Measurements from ENCODE around the gene MAST2. TPM values are rescaled to one million over a fixed set of nuclear protein-coding genes. Genes with fewer than 3 reads are reported as not detected.

The MAST2 gene
- total RNA-seq, 1 donor from 2014 or later, result 61.0 TPM

DNA sequence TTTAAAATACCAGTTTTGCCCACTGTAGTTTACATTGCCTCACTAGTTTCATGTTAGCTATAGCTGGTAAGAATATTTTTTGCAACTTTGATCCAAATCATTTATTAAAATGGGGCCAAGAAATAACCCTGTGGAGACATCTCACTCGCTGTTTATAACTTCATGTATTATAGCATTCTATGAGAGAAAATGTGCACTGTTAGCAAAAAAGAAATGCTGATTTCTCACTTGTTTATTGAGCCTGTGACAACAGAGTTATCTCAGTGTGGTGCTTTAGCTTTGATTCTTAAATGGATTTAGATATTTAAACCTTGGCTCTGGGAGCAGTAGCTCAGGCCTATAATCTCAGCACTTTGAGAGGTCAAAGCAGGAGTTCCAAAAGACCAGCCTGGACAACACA, 201.1 kb downstream of the MAST2 start:
- Histone ChIP-seq H3K27me3 (no peaks in the 10 kb centered on the region), H3K4me3 (no peak overlapping the region), H3K4me1 (no peaks in the 10 kb centered on the region), H3K9me3 (no peaks in the 10 kb centered on the region), H3K36me3 (peaks cover 29 to 31% of the 10 kb centered on the region in 2 donors), H3K27ac (no peak overlapping the region)
- TF ChIP-seq, protein P1, sequence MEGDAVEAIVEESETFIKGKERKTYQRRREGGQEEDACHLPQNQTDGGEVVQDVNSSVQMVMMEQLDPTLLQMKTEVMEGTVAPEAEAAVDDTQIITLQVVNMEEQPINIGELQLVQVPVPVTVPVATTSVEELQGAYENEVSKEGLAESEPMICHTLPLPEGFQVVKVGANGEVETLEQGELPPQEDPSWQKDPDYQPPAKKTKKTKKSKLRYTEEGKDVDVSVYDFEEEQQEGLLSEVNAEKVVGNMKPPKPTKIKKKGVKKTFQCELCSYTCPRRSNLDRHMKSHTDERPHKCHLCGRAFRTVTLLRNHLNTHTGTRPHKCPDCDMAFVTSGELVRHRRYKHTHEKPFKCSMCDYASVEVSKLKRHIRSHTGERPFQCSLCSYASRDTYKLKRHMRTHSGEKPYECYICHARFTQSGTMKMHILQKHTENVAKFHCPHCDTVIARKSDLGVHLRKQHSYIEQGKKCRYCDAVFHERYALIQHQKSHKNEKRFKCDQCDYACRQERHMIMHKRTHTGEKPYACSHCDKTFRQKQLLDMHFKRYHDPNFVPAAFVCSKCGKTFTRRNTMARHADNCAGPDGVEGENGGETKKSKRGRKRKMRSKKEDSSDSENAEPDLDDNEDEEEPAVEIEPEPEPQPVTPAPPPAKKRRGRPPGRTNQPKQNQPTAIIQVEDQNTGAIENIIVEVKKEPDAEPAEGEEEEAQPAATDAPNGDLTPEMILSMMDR (IDR thresholded peaks at IDR 0.05), result no peak
- intact Hi-C loops (cut with DNase I), result no loop called here
- no peak for DNase-seq (ENCODE audit: low spot score in 2 of 2)

DNA sequence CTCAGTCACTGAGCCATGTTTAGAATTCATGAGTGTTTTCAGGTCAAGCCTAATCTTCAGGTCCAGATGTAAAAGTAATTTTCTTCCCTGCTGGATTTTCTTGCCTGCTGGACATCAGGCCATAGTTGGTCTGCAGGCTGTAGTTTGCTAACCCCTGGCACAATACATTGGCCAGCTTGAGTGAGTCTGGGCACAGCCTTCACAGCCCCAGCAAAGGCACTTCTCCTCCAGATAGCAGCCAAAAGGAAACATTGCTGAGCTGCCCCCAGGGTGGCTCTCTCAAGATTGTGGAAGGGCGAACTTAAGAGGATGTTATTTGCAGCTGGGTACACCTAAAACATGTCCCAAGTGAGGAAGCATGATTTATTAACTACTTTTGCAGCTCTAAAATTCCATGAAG, 202.2 kb downstream of the MAST2 start:
- Histone ChIP-seq H3K4me3 (no peak overlapping the region), H3K36me3 (peaks cover 30 to 34% of the 10 kb centered on the region in 2 donors), H3K27ac (no peak overlapping the region), H3K4me1 (no peaks in the 10 kb centered on the region), H3K9me3 (no peaks in the 10 kb centered on the region), H3K27me3 (no peaks in the 10 kb centered on the region)
- intact Hi-C loops (cut with DNase I), result no loop called here
- DNase-seq (ENCODE audit: low spot score in 2 of 2), result no peak
- TF ChIP-seq, protein P1 (IDR thresholded peaks at IDR 0.05), result no peak

DNA sequence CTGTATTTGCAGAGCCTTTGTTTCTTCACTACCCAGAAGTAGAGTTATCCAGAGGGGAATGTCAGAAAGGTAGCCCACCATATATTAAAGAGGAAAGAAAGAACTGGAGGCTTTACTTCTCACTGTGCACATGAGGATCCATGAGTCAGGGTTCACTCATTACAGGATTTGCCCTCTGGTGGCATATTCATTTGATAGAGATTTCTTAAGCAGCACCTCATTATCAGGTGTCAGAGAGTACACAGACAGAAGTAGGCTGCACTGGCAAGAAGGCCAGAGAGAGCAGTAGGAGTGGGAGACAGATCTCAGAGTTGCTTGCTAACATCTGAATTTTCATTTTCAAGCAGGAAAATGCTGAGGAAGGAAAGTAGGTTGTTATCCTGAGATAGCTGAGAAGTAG, 205.2 kb downstream of the MAST2 start:
- Histone ChIP-seq H3K27me3 (no peaks in the 10 kb centered on the region), H3K4me1 (no peaks in the 10 kb centered on the region), H3K4me3 (no peak overlapping the region), H3K36me3 (peaks cover 43 to 49% of the 10 kb centered on the region in 2 donors), H3K27ac (no peak overlapping the region), H3K9me3 (no peaks in the 10 kb centered on the region)
- no peak for DNase-seq (ENCODE audit: low spot score in 2 of 2)
- intact Hi-C loops (cut with DNase I), result no loop called here
- TF ChIP-seq, protein P1 (IDR thresholded peaks at IDR 0.05), result no peak

DNA sequence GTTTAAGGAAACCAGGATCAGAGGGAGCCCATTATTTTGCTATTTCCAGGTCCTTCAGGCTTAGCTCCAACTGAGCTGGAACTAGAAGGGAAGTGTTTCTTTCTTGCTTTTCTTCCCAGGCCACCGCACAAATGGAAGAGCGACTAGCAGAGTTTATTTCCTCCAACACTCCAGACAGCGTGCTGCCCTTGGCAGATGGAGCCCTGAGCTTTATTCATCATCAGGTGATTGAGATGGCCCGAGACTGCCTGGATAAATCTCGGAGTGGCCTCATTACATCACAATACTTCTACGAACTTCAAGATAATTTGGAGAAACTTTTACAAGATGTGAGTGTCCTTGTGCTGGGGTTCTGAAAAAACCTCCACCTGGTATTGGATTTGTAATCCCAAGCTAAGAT, 207.2 kb downstream of the MAST2 start:
- no peak for DNase-seq (ENCODE audit: low spot score in 2 of 2)
- no peaks in the 10 kb centered on the region for H3K4me1 ChIP-seq
- no peaks in the 10 kb centered on the region for H3K9me3 ChIP-seq
- H3K4me3 ChIP-seq, result no peak overlapping the region
- TF ChIP-seq, protein P1 (IDR thresholded peaks at IDR 0.05), result no peak
- no peaks in the 10 kb centered on the region for H3K27me3 ChIP-seq
- intact Hi-C loops (cut with DNase I), result no loop called here
- no peak overlapping the region for H3K27ac ChIP-seq
- H3K36me3 ChIP-seq, result peaks cover 43 to 49% of the 10 kb centered on the region in 2 donors

DNA sequence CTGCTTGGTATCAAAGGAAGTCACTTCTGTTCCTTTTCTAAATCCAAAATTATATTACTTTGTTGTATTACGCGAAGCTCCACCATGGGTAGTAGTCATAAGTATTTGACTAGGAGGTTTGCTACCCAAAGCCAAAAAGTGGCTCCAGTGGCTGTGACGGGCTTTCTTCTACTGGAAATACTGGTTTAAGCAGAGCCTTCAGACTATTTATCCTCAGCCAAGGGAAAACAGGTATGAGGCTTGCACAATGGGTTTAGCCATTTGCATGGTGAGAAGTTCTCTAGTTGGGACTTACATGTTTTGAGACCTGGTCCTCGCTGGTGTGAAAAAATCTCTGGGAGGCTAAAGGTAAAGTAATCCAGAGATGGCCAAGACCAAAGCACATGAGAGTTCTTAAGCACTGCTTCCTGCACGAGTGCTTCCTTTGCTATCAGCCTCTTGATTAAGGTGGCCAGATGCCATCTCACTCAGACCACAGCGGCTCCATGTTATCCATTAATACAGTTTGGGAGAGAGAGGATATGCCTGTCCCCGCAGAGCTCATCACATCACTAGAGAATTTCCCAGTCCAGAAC, 207.8 kb downstream of the MAST2 start:
- Histone ChIP-seq H3K36me3 (peaks cover 42 to 43% of the 10 kb centered on the region in 2 donors), H3K27ac (no peak overlapping the region), H3K4me1 (no peaks in the 10 kb centered on the region), H3K27me3 (no peaks in the 10 kb centered on the region), H3K4me3 (no peak overlapping the region), H3K9me3 (no peaks in the 10 kb centered on the region)
- TF ChIP-seq, protein P1 (IDR thresholded peaks at IDR 0.05), result no peak
- no peak for DNase-seq (ENCODE audit: low spot score in 2 of 2)
- intact Hi-C loops (cut with DNase I), result no loop called here

DNA sequence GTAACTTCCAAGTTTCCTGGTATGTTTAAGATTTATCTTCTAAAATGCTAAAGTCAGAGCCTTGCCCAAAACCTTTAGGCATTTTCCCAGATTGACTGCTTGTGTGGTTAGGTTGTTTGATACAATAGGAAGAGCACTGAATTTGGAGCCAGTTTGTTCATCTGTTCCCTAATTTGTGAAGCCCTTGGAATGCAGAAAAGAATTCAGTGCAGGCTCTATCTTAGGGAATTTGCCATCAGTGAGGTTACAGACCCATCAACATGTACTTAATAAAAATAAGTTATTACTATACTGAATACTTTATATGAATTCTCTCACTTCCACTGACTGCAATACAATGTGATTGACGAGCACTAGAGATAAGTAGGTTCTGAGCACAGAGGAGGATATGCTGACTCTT, 208.8 kb downstream of the MAST2 start:
- H3K27me3 ChIP-seq, result no peaks in the 10 kb centered on the region
- no peak overlapping the region for H3K4me3 ChIP-seq
- intact Hi-C loops (cut with DNase I), result no loop called here
- H3K9me3 ChIP-seq, result no peaks in the 10 kb centered on the region
- TF ChIP-seq, protein P1 (IDR thresholded peaks at IDR 0.05), result no peak
- peaks cover 32 to 34% of the 10 kb centered on the region in 2 donors for H3K36me3 ChIP-seq
- no peak for DNase-seq (ENCODE audit: low spot score in 2 of 2)
- H3K27ac ChIP-seq, result no peak overlapping the region
- no peaks in the 10 kb centered on the region for H3K4me1 ChIP-seq
